Stomach (tissue), 4 donors: ENCODE results near the gene ZSCAN21.

Source experiments
- EP300 ChIP-seq: sonication (generic); formaldehyde crosslinking; IDR thresholded peaks from one replicate; pipeline ENCODE4 v1.6.1; 2017; ENCODE audit warnings: antibody characterized with exemption
- POLR2A ChIP-seq, 4 donors: fragments of 450-650 bp; IDR thresholded peaks; one replicate each; pipeline ENCODE4 v1.6.1; 2016; ENCODE audit warnings: antibody characterized with exemption in 4 of 4, control low read depth in 2 of 4, mild to moderate bottlenecking in 1 of 4, moderate library complexity in 1 of 4
- POLR2AphosphoS5 ChIP-seq, 3 donors: sonication (generic); formaldehyde crosslinking; IDR thresholded peaks; one replicate each; pipeline ENCODE4 v1.6.1; 2016; ENCODE audit warnings: antibody characterized with exemption in 3 of 3
- TF ChIP-seq, protein P1 (sequence below), 7 experiments: fragments of 450-650 bp in 4 of 7; fragments of 200-600 bp in 3 of 7; sonication (generic) in 3 of 7; IDR thresholded peaks; one replicate each; pipeline ENCODE4 v1.5.1; 2016 to 2019; ENCODE audit warnings: antibody characterized with exemption in 7 of 7, control low read depth in 2 of 7, mild to moderate bottlenecking in 1 of 7

GRCh38 chr7:100085515-100085914 lies 35.9 kb downstream of the ZSCAN21 start:
- TF ChIP-seq, protein P1, sequence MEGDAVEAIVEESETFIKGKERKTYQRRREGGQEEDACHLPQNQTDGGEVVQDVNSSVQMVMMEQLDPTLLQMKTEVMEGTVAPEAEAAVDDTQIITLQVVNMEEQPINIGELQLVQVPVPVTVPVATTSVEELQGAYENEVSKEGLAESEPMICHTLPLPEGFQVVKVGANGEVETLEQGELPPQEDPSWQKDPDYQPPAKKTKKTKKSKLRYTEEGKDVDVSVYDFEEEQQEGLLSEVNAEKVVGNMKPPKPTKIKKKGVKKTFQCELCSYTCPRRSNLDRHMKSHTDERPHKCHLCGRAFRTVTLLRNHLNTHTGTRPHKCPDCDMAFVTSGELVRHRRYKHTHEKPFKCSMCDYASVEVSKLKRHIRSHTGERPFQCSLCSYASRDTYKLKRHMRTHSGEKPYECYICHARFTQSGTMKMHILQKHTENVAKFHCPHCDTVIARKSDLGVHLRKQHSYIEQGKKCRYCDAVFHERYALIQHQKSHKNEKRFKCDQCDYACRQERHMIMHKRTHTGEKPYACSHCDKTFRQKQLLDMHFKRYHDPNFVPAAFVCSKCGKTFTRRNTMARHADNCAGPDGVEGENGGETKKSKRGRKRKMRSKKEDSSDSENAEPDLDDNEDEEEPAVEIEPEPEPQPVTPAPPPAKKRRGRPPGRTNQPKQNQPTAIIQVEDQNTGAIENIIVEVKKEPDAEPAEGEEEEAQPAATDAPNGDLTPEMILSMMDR (IDR thresholded peaks at IDR 0.05) = no peak
- no peak for TF ChIP-seq POLR2AphosphoS5 (IDR thresholded peaks at IDR 0.05)
- TF ChIP-seq EP300 = no peak
- no peak for TF ChIP-seq POLR2A (IDR thresholded peaks at IDR 0.05)
